ENCODE results near the gene ESPL1.

- TF ChIP-seq CTCF (conservative IDR thresholded peaks at IDR 0.05; ENCODE audit: low read length) (no peak), EZH2phosphoT487 (IDR thresholded peaks at IDR 0.05; ENCODE audit: borderline replicate concordance, low read depth, low read length) (no peak)
These were observed 66.7 kb downstream of the ESPL1 start for GRCh38 chr12:53334822-53335221.

Data from OCI-LY7 (cell line).